ENCODE results near the gene PTGFRN.

- TF ChIP-seq, protein P1, sequence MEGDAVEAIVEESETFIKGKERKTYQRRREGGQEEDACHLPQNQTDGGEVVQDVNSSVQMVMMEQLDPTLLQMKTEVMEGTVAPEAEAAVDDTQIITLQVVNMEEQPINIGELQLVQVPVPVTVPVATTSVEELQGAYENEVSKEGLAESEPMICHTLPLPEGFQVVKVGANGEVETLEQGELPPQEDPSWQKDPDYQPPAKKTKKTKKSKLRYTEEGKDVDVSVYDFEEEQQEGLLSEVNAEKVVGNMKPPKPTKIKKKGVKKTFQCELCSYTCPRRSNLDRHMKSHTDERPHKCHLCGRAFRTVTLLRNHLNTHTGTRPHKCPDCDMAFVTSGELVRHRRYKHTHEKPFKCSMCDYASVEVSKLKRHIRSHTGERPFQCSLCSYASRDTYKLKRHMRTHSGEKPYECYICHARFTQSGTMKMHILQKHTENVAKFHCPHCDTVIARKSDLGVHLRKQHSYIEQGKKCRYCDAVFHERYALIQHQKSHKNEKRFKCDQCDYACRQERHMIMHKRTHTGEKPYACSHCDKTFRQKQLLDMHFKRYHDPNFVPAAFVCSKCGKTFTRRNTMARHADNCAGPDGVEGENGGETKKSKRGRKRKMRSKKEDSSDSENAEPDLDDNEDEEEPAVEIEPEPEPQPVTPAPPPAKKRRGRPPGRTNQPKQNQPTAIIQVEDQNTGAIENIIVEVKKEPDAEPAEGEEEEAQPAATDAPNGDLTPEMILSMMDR (IDR thresholded peaks at IDR 0.05; ENCODE audit: low read depth, low read length), result no peak
- no peak for TF ChIP-seq EZH2phosphoT487 (IDR thresholded peaks at IDR 0.05; ENCODE audit: low read depth)
These were observed 128.5 kb downstream of the PTGFRN start for GRCh38 chr1:117038236-117038635.
